HG03095 (cell line): ENCODE measurements around the gene MBNL3.
"Not testable (repeated sequence)": the region's sequence is repeated elsewhere in the genome, so short reads cannot be mapped to it uniquely, and the experiment has no call there.

Experiments
- ATAC-seq: cut with Tn5 transposase; IDR thresholded peaks from one replicate; pipeline ENCODE4 v1.9.1; 2021; ENCODE audit warnings: moderate library complexity; ENCODE audit not compliant: unreplicated experiment

Gene MBNL3

GRCh38 chrX:132480581-132481203 is 8.1 kb downstream of the MBNL3 start:
- peak; percentile 90 for ATAC-seq

DNA sequence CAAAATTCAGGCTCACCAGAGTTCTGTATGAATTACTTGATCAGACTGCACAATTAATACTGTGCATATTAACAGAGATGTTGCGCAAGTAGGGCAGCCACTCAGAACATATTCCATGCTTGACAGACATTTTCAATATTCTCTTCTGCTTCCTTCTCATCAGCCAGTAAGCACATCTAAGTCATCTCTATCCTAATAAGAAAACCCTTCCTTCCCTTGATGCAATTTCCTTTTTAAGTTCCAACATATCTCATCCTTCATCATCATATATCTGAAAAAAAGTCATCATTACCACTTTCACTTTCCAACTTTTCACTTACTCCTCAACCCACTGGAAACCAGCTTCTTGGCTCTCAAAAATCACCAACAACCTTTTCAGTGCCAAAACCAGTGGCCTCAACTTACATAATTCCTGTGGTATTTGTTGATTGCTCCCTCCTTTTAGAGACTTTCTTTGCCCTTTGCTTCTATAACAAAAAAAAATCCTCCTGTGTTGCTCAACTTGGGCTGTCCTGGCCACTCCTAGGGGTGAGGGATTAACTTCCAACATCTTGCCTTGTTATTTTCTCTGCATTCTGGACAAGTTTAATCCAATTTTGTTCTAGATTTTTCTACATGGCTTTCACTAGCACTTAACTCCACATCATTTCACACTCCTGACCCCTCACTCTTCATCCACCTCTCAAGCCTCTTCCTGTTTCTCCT is 14.1 kb downstream of the MBNL3 start:
- no peak for ATAC-seq

DNA sequence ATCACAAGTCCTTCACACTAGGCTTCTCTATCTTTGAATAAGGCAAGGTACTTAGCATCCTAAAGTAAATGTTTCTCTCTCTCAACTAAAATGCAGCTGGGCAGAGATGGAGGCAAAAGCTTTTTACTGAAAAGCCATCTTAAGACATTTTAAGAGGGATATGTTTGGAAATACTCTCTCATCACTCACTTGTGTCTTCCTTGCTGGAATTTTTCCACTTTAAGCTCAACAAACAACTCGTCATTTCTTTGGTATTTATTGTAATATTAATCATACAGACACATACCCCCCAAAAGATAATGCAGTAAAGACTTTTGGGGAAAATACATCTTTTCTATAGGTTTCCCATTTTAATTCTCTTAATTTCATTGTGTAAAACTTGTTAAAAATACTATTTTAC is 16.4 kb downstream of the MBNL3 start:
- no peak for ATAC-seq

- no peak for ATAC-seq
Observed at GRCh38 chrX:132470831-132471230, 18.0 kb downstream of the MBNL3 start.

DNA sequence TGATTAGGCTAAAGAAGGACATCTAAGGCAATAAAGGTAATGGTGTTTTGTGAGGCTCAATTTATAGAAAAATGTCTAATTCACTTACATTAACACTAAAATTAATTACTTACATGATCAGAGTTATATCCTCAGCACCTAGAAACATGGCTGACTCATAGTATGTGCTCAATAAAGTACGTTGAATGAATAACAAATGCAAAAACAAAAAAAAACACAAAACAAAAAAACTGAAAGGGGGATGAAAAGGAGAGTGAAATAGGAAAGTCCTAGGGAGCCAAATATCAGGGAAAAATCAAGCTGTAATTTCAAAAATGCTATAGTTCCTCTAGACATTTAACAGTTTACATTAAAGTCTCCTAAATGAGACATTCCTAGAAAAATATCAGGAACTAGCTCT is 18.7 kb downstream of the MBNL3 start:
- no peak for ATAC-seq

DNA sequence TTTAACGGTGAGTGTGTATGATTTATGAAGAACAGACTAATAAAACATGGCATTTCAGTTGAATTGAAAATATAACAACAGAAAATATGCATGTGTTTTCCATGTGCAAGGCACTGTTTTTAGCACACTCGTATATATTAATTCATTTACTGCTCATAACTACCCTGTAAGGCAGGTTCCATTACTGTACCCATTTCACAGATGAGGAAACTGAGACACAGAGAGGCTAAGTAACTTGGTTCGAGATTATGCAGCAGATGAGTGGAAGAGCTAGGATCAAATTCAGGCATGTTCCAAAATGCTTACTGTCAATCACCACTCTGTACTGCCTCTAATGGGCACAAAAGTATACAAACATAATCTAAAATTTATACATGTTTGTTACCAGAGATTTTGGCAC is 20.4 kb downstream of the MBNL3 start:
- ATAC-seq: no peak

GRCh38 chrX:132467989-132468388 is 20.8 kb downstream of the MBNL3 start:
- ATAC-seq: no peak

GRCh38 chrX:132467026-132467425 is 21.8 kb downstream of the MBNL3 start:
- ATAC-seq: no peak

DNA sequence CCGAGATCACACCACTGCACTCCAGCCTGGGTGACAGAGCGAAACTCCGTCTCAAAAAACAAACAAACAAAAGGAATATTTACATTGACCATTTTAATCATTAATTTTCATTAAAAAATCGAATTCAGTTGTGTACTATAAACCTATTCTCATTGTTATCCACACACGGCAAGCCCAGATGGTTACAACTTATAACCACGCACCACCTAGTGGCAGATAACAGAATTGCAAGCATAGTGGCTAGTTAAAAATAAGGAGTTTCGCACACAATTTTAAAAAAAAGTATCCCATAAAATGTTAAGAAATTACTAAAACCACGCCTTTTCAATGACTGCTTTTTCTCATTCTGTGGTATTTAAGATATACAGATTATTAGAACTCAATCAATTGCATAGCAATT is 25.4 kb downstream of the MBNL3 start:
- no peak for ATAC-seq

DNA sequence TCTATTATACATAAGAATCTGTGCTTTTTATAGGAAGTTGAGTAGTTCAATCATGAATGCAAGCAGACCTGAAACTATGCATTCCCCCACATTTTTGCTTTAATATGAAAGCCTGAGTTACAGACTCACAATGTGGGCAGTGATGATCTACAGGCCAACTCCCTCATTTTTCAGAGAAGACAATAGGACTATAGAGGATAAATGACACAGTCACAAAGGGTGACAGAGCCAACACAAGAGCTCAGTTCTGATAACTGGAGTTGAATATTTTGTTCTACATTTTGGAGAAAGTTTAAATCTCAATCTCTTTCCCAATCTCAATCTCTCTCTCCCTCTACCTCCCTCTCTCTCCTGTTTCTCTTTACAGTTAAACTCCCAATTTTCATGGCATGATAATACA is 27.0 kb downstream of the MBNL3 start:
- no peak for ATAC-seq

- no peak for ATAC-seq
Observed at GRCh38 chrX:132452911-132453550, 35.8 kb downstream of the MBNL3 start.

- ATAC-seq: not testable (repeated sequence)
Observed at GRCh38 chrX:132445909-132446308, 42.9 kb downstream of the MBNL3 start.

- no peak for ATAC-seq
Observed at GRCh38 chrX:132444936-132445335, 43.9 kb downstream of the MBNL3 start.

DNA sequence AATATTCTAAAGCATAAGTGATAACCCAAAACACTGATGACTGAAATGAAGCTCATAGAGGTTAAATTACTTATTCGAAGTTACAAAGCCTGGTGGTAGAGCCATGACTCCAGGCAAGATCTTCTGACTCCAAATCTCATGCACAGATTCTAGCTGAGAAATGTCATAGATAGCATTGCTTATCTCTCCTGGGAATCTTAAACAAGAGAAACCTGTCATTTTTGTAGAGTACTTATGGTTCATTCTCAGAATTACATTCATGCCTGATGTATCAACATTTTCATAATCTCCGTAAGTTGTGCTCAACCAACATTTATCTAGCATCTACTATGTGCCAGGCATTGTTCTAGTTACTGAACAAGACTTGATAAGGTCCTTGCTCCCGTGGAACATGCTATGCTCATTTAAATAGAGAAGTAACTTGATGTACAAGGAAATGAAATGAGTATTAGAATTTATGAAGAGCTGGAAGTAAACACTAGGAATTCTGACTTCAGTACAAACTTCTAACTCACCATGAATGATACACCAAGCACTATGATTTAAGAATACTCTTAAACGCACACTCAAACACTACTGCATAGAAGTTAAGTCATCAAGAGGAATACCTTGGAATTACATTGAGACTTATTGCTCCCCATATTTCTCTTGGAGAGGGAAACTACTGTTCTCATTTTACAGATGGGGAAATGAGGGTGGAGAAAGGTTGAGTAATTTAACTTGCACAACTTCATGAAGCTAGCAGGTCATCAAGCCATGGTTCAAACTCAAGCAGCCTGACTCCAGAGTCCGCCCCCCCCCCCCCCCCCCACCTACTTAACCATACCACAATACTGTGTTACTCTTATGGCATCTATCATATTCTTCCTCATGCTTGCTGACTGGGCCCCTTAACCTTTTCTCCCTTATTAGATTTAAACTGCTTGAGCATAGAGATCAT is 45.4 kb downstream of the MBNL3 start:
- ATAC-seq: no peak

GRCh38 chrX:132442691-132443090 is 46.1 kb downstream of the MBNL3 start:
- no peak for ATAC-seq

- ATAC-seq: no peak
Observed at GRCh38 chrX:132435222-132435621, 53.6 kb downstream of the MBNL3 start.

DNA sequence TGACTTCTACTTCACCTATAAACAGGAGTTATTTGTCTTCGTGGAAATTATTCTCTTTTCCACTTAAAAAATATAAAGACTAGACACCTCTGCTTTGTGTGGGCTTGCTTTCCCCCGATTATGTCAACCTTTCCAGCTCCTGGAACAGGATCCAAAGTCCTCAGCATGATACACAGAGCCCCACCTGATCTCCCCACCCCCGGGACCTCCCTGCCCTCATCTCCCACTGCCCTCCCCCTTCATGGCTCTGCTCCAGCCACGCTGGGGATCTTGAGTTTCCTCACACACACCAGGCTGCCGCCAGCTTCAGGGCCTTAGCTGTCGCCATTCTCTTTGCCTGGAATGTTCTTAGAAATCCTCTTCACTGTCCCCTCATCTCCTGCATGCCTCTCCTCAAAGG is 55.3 kb downstream of the MBNL3 start:
- ATAC-seq: no peak

- no peak for ATAC-seq
Observed at GRCh38 chrX:132433001-132433400, 55.8 kb downstream of the MBNL3 start.

GRCh38 chrX:132428896-132429295 is 59.9 kb downstream of the MBNL3 start:
- ATAC-seq: no peak

DNA sequence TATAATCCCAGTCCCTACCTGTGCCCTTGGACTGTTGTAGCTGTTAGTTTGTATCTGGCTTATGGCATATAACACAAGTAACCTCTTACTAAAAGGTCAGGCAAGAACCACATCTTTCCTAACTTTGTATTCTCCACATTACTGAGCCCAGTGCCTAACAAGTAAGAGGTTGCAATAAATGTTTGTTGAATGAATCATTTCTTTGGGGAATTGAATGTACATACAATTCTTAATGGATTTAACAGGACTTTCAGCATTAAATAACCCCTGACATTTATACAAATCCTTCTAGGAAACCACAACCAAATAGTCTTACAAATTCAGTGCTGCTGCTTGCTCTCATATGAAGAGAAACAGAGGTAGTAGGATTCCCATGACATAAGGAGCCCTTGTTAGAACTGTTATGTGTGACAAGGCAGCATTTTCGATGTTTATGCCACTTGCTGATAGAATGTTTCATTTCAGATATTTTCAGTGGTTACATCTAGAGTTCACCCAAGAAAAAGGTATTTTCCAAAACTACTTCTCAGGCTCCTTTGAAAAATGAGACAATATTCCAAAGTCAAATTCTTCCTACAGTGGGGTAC is 62.0 kb downstream of the MBNL3 start:
- ATAC-seq: no peak

GRCh38 chrX:132425744-132426318 is 63.0 kb downstream of the MBNL3 start:
- ATAC-seq: no peak
